Stimulated activated CD4-positive, alpha-beta T cell treated with anti-CD3 and anti-CD28 coated beads, Interleukin-15, amount 100 ng/mL, for 48 hours (primary cell): ENCODE measurements around the gene USP16.

Source experiments
- DNase-seq, 2 donors: peaks; one replicate each; pipeline ENCODE4 v3.0.0-alpha.2; 2020; ENCODE audit warnings: low read depth in 2 of 2

USP16 gene

GRCh38 chr21:29033301-29033700, 8.8 kb downstream of the USP16 start:
- DNase-seq: no peak

GRCh38 chr21:29033871-29034270, 9.4 kb downstream of the USP16 start:
- DNase-seq: no peak

GRCh38 chr21:29034678-29035077, 10.2 kb downstream of the USP16 start:
- DNase-seq: no peak

DNA sequence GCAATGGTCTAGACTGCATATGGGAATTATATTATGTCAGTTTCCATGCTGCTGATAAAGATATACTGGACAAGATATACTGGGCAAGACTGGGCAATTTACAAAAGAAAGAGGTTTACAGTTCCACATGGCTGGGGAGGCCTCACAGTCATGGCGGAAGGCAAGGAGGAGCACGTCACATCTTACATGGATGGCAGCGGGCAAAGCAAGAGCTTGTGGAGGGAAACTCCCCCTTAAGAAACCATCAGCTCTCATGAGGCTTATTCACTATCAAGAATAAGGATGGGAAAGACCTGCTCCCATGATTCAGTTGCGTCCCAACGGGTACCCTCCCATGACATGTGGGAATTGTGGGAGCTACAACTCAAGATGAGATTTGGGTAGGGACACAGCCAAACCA, 27.8 kb downstream of the USP16 start:
- DNase-seq: no peak

- no peak for DNase-seq
Observed at GRCh38 chr21:29053011-29053553, 28.6 kb downstream of the USP16 start.

DNA sequence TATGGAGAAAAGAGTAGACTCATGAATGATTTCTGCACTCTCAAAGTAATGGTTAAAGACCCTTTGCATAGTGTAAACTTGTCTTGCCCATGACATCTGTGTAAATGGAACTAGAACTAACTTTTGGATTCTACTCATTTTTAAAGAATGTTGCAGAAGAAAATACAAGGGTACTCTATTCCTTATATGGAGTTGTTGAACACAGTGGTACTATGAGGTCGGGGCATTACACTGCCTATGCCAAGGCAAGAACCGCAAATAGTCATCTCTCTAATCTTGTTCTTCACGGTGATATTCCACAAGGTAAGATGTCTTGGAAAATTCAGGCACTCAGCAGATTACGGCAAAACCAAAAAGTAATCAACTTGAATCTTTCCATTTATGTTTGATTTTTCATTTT, 29.2 kb downstream of the USP16 start:
- DNase-seq: no peak

- no peak for DNase-seq
Observed at GRCh38 chr21:29055080-29055479, 30.6 kb downstream of the USP16 start.

- no peak for DNase-seq
Observed at GRCh38 chr21:29056005-29056404, 31.5 kb downstream of the USP16 start.

DNA sequence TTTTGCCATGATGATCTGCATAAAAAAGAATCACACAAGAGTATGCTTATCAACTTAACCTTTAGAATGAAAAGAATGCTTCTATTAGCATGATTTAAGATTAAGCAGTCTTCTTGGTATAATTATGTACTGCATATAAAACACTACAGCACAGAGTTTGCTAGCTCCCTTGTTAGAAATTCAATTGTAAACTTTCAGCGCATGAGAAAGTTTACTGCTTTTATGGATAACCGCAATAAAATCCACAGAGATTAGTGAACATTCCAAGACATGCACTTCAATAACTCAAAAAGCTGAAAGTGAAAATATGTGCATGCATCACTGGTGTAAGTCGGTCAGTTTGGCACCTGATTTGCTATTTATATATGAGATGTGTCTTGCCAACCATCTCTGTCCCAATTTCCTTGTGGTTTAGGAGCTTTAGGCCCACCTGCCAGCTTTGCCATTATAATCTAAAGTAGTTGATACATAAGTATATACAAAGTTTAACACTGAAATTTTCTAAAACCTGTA, 32.1 kb downstream of the USP16 start:
- no peak for DNase-seq

GRCh38 chr21:29064850-29065481, 40.5 kb downstream of the USP16 start:
- DNase-seq: no peak

DNA sequence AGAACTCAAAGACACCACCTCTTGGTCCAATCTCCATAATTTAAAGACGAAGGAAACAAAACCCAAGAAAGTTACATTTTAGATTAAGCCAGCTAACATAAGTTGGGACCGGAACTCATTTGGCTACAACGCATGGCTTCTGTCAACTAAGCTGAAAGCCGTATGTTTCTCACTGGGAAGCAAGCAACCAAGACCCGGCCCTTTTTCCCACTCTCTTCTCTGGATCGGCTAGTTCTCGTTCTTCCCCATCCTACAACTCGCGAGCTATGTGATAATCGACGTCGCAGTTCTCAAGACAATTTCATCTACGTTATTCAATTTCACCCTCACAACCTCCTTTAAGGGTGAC, 48.4 kb downstream of the USP16 start:
- no peak for DNase-seq

DNA sequence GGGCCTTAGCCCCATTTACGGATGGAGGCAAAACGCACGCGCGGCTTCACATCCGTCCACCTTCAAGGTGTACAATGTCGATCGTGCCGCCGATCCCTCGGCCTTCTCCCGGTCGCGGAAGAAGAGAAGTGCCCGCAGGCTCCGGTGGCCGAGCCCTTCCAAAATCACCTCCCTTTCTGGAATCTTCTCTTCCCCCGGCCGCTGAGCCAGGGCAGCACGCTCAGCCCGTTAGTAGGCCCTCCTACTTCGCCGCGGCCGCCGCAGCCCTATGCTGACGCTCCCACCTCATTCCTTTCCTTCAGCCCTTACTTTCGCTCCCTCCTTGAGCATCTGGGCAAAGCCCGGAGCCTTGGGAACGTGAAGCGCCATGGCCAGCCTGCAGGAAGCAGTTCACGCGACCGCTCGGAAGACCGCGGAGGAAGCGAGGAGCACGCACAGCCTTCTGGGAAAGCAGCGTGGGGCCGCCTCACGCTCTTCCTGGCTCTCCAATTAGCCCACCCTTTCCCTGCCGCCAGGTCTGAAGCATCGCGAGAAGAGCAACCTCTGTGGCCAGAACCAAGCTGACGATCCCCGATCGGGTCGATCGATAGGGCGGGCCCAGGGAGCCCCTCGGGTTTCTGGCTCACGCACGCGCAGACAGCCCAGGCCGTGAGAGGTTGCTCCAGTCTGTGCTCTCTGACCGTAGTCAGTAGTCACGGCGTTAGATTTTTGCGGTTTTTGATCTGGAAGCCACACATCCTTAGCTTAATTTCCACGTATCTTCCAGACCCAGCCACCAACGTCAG, 48.9 kb downstream of the USP16 start, which contains the start of gene CCT8:
CCT8 (minus strand) TSS at position 427 of the 785 bp plus-strand sequence; CDS start at position 369, 58 bp downstream.
- peak; percentile 98 to 99 for DNase-seq

DNA sequence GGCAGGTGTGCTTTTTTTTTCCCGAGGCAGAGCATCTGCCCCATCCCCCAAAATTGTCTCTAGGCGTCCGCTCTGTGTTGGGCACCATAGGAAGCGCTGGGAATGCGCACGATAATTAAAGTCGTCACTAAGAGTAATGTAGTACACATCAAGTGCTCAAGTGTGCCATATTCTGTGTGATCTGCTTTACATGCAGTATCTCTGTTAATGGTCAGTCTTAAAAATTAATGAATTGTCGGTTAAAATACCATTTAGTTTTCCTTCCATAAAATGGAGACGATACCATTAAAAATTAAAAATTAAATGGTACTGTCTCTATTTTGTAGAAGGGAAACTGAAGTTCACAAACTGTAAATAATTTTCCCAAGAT, 49.5 kb downstream of the USP16 start:
- DNase-seq: no peak

GRCh38 chr21:29074783-29075182, 50.3 kb downstream of the USP16 start:
- no peak for DNase-seq

- DNase-seq: no peak
Observed at GRCh38 chr21:29075706-29076466, 51.4 kb downstream of the USP16 start.

DNA sequence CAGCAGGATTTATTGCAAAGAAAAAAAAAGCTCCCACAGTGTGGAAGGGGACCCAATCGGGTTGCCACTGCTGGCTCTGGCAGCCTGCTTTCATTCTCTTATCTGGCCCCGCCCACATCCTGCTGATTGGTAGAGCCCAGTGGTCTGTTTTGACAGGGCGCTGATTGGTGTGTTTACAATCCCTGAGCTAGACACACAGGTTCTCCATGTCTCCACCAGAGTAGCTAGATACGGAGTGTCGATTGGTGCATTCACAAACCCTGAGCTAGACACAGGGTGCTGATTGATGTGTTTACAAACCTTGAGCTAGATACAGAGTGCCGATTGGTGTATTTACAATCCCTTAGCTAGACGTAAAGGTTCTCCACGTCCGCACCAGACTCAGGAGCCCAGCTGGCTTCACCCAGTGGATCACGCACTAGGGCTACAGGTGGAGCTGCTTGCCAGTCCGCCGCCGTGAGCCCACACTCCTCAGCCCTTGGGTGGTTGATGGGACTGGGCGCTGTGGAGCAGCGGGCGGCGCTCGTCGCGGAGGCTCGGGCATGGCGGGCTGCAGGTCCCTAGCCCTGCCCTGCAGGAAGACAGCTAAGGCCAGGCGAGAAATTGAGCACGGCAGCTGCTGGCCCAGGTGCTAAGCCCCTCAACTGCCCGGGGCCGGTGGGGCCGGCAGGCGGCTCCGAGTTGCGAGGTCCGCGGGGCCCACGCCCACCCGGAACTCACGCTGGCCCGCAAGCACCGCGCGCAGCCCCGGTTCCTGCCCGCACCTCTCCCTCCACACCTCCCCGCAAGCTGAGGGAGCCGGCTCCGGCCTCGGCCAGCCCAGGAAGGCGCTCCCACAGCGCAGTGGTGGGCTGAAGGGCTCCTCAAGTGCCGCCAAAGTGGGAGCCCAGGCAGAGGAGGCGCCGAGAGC, 52.5 kb downstream of the USP16 start:
- DNase-seq: peak; percentile 66 to 73

DNA sequence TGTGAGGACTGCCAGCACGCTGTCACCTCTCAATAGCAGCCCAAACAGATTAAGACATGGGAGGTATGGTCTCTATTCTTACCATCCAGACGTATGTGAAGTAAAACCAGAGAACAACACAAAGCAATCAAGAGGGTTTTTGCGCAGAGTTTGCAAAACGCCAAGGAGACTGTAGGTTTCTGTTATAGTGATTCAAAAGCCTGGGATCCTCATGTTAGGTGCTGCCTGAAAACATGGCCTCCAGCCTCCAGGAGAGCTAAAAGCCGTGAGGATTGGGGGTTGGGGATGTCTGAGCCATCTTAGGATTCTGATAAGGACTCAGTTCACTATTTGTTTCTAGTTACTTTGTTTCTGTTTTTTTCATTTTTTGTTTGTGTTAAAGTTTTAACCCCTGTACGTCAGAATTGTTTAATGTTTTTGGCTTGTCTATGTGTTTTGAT, 53.2 kb downstream of the USP16 start:
- no peak for DNase-seq

DNA sequence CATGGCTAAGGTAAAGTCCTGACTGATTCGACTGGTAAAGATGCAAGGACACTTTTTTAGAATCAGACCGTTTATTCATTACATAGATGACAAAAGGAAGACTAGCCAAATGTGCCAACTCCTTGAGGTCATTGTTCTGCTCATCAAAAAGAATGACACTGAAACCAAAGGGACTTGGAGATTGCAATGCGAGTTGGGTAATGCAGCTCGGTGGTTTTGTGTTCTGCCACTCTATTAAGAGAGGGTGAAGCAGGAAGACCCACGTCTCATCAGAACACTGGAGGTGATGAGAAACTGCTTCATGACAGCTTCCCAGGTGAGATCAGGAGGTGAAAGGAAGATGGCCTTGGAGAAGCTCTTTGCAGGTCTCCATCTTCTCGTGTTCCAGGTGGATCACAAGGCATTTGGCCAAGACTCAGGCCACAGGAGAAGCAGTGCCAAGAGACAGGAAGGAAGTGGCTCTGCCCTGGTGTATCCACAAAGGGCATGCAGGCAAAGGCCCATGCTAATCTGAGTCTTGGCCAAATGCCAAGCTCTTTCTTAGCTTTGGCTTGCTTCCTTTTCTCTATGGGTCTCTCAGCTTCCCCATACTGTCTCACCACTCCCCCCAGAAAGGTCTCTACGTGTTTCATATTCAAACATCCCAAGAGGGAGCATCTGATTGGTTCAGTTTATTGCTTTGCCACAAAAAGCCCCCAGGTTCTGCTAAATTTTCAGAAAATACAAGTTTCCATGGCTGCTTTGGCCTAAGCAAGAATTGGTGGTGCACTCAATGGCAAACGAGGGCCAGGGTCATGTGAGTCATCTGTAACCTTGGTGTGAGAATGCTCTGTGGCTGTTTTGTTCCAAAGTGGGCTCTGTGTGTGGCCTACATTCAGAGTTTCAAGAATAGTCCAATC, 54.6 kb downstream of the USP16 start:
- peak in 1 of 2 donors; percentile 35 for DNase-seq

DNA sequence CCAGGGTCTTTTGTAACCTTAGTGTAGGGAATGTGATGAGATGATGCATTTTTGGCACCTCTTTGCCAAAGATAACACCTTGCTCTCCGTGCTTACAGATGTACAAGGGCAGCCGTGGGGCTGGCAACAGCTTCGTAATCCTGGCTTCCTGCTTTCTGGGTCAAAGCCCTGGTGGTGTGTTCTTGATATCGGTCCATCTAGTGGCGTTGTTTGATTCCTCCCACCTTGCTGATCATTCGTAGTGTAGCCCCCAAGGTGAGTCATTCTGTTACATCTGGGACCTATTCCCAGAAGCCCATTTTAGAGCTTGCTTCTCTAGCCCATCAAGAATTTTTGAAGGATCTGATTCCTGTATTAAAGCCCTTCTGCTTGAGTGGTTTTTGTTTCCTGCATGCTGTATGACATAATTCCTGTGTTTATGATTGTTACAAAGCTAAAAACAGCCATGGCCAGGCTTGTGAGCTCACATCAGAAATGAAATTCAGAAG, 56.0 kb downstream of the USP16 start:
- no peak for DNase-seq
